IMR-90 (cell line): ENCODE results near the gene USP40.

Experiments used
- POLR2A ChIP-seq: IDR thresholded peaks from 2 replicates; pipeline ENCODE4 v1.6.1; 2012; ENCODE audit warnings: mild to moderate bottlenecking, low read depth, low read length
- RAD21 ChIP-seq: IDR thresholded peaks from 2 replicates; pipeline ENCODE4 v1.6.1; 2012; ENCODE audit warnings: low read length, improper control_type of control experiment

GRCh38 chr2:233433794-233434193, 132.8 kb downstream of the USP40 start:
- no peak for TF ChIP-seq RAD21
- TF ChIP-seq POLR2A = no peak
